SK-N-SH treated with all-trans-retinoic acid at 6 μM for 48 hours (cell line): ENCODE data around the gene MAPK4.

Source experiments
- ARNTL ChIP-seq: fragments of 450-650 bp; formaldehyde crosslinking; IDR thresholded peaks from 2 replicates; pipeline ENCODE4 v1.5.0; 2020; ENCODE audit warnings: low read depth, mild to moderate bottlenecking, moderate library complexity, borderline replicate concordance
- BACH2 ChIP-seq: fragments of 250-450 bp; sonication (Bioruptor Pico); IDR thresholded peaks from 2 replicates; pipeline ENCODE4 v1.9.0; 2021; ENCODE audit warnings: mild to moderate bottlenecking, borderline replicate concordance
- CSDC2 ChIP-seq: fragments of 250-450 bp; sonication (Bioruptor Pico); IDR thresholded peaks from 2 replicates; pipeline ENCODE4 v1.5.0; 2020; ENCODE audit warnings: mild to moderate bottlenecking, moderate library complexity
- RARB ChIP-seq: fragments of 250-450 bp; sonication (Bioruptor Pico); IDR thresholded peaks from 2 replicates; pipeline ENCODE4 v1.8.0; 2021; ENCODE audit warnings: mild to moderate bottlenecking, moderate library complexity
- SNAI2 ChIP-seq: fragments of 250-450 bp; sonication (Bioruptor Pico); IDR thresholded peaks from 2 replicates; pipeline ENCODE4 v1.5.0; 2020; ENCODE audit warnings: mild to moderate bottlenecking, moderate library complexity
- TCF4 ChIP-seq: fragments of 250-450 bp; sonication (Bioruptor Pico); IDR thresholded peaks from 2 replicates; pipeline ENCODE4 v1.8.0; 2021; ENCODE audit warnings: mild to moderate bottlenecking, moderate library complexity, borderline replicate concordance
- ZFP3 ChIP-seq: fragments of 250-450 bp; sonication (Bioruptor Pico); IDR thresholded peaks from 2 replicates; pipeline ENCODE4 v1.5.0; 2020; ENCODE audit warnings: mild to moderate bottlenecking, moderate library complexity
- ZNF565 ChIP-seq: fragments of 450-650 bp; formaldehyde crosslinking; conservative IDR thresholded peaks from 2 replicates; pipeline ENCODE4 v1.5.0; 2020; ENCODE audit warnings: low read depth, mild to moderate bottlenecking, moderate library complexity
- ZNF70 ChIP-seq: fragments of 450-650 bp; formaldehyde crosslinking; IDR thresholded peaks from 2 replicates; pipeline ENCODE4 v1.5.0; 2020; ENCODE audit warnings: mild to moderate bottlenecking, moderate library complexity
- TF ChIP-seq, protein P1 (sequence below): fragments of 250-450 bp; sonication (Bioruptor Pico); IDR thresholded peaks from 2 replicates; pipeline ENCODE4 v1.5.1; 2020; ENCODE audit warnings: low read depth, mild to moderate bottlenecking, moderate library complexity
- TF ChIP-seq, protein P2 (sequence below): fragments of 250-450 bp; sonication (Bioruptor Pico); IDR thresholded peaks from 2 replicates; pipeline ENCODE4 v1.5.0; 2020; ENCODE audit warnings: mild to moderate bottlenecking, moderate library complexity
- TF ChIP-seq, protein P3 (sequence below): fragments of 250-450 bp; sonication (Bioruptor Pico); IDR thresholded peaks from 2 replicates; pipeline ENCODE4 v1.8.0; 2020; ENCODE audit warnings: mild to moderate bottlenecking, moderate library complexity, borderline replicate concordance
- TF ChIP-seq, protein P4 (sequence below): fragments of 250-450 bp; sonication (Bioruptor Pico); IDR thresholded peaks from 2 replicates; pipeline ENCODE4 v1.5.1; 2021; ENCODE audit warnings: mild to moderate bottlenecking, moderate library complexity
- TF ChIP-seq, protein P5 (sequence below): fragments of 250-450 bp; sonication (Bioruptor Pico); IDR thresholded peaks from 2 replicates; pipeline ENCODE4 v1.8.0; 2021; ENCODE audit warnings: low read depth, mild to moderate bottlenecking, moderate library complexity, borderline replicate concordance

DNA sequence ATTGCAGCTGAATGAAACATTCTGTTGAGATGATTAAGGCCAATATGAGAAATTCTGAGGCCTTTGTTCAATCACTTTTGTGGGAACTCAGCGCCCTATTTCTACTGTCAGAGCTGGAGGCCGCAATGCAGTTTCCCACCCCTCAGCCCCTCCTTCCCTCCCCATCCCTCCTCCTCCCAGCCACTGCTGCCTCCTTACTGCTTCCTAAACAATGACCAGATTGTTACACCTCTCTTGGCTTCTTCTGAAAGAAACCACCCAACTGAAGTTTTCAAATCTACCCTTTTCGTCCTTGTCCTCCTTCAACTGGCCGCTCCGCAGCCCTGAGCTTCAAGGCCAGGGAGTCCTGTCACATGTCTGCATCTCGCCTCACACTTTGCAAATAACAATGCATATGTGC is 36.7 kb upstream of the MAPK4 start:
- TF ChIP-seq, protein P1, sequence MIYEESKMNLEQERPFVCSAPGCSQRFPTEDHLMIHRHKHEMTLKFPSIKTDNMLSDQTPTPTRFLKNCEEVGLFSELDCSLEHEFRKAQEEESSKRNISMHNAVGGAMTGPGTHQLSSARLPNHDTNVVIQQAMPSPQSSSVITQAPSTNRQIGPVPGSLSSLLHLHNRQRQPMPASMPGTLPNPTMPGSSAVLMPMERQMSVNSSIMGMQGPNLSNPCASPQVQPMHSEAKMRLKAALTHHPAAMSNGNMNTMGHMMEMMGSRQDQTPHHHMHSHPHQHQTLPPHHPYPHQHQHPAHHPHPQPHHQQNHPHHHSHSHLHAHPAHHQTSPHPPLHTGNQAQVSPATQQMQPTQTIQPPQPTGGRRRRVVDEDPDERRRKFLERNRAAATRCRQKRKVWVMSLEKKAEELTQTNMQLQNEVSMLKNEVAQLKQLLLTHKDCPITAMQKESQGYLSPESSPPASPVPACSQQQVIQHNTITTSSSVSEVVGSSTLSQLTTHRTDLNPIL, result no peak
- TF ChIP-seq, protein P2, sequence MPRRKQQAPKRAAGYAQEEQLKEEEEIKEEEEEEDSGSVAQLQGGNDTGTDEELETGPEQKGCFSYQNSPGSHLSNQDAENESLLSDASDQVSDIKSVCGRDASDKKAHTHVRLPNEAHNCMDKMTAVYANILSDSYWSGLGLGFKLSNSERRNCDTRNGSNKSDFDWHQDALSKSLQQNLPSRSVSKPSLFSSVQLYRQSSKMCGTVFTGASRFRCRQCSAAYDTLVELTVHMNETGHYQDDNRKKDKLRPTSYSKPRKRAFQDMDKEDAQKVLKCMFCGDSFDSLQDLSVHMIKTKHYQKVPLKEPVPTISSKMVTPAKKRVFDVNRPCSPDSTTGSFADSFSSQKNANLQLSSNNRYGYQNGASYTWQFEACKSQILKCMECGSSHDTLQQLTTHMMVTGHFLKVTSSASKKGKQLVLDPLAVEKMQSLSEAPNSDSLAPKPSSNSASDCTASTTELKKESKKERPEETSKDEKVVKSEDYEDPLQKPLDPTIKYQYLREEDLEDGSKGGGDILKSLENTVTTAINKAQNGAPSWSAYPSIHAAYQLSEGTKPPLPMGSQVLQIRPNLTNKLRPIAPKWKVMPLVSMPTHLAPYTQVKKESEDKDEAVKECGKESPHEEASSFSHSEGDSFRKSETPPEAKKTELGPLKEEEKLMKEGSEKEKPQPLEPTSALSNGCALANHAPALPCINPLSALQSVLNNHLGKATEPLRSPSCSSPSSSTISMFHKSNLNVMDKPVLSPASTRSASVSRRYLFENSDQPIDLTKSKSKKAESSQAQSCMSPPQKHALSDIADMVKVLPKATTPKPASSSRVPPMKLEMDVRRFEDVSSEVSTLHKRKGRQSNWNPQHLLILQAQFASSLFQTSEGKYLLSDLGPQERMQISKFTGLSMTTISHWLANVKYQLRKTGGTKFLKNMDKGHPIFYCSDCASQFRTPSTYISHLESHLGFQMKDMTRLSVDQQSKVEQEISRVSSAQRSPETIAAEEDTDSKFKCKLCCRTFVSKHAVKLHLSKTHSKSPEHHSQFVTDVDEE (CRISPR knock-in tag), result no peak
- TF ChIP-seq TCF4 (CRISPR knock-in tag) (no peak), BACH2 (CRISPR knock-in tag) (no peak), ARNTL (CRISPR knock-in tag) (no peak), ZNF565 (CRISPR knock-in tag) (no peak), SNAI2 (CRISPR knock-in tag) (no peak), ZNF70 (no peak), ZFP3 (CRISPR knock-in tag) (no peak), RARB (CRISPR knock-in tag) (no peak), CSDC2 (CRISPR knock-in tag) (no peak)
- TF ChIP-seq, protein P3, sequence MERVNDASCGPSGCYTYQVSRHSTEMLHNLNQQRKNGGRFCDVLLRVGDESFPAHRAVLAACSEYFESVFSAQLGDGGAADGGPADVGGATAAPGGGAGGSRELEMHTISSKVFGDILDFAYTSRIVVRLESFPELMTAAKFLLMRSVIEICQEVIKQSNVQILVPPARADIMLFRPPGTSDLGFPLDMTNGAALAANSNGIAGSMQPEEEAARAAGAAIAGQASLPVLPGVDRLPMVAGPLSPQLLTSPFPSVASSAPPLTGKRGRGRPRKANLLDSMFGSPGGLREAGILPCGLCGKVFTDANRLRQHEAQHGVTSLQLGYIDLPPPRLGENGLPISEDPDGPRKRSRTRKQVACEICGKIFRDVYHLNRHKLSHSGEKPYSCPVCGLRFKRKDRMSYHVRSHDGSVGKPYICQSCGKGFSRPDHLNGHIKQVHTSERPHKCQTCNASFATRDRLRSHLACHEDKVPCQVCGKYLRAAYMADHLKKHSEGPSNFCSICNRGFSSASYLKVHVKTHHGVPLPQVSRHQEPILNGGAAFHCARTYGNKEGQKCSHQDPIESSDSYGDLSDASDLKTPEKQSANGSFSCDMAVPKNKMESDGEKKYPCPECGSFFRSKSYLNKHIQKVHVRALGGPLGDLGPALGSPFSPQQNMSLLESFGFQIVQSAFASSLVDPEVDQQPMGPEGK, result no peak
- TF ChIP-seq, protein P4, sequence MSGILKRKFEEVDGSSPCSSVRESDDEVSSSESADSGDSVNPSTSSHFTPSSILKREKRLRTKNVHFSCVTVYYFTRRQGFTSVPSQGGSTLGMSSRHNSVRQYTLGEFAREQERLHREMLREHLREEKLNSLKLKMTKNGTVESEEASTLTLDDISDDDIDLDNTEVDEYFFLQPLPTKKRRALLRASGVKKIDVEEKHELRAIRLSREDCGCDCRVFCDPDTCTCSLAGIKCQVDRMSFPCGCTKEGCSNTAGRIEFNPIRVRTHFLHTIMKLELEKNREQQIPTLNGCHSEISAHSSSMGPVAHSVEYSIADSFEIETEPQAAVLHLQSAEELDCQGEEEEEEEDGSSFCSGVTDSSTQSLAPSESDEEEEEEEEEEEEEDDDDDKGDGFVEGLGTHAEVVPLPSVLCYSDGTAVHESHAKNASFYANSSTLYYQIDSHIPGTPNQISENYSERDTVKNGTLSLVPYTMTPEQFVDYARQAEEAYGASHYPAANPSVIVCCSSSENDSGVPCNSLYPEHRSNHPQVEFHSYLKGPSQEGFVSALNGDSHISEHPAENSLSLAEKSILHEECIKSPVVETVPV (CRISPR knock-in tag), result no peak
- TF ChIP-seq, protein P5, sequence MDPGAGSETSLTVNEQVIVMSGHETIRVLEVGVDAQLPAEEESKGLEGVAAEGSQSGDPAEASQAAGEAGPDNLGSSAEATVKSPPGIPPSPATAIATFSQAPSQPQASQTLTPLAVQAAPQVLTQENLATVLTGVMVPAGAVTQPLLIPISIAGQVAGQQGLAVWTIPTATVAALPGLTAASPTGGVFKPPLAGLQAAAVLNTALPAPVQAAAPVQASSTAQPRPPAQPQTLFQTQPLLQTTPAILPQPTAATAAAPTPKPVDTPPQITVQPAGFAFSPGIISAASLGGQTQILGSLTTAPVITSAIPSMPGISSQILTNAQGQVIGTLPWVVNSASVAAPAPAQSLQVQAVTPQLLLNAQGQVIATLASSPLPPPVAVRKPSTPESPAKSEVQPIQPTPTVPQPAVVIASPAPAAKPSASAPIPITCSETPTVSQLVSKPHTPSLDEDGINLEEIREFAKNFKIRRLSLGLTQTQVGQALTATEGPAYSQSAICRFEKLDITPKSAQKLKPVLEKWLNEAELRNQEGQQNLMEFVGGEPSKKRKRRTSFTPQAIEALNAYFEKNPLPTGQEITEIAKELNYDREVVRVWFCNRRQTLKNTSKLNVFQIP (CRISPR knock-in tag), result no peak
